Activated naive CD4-positive, alpha-beta T cell treated with anti-CD3 and anti-CD28 coated beads, Interleukin-2, amount 10 ng/mL, durations not matched to agents 7 days and 5 days (primary cell): ENCODE results near the gene CLEC4M.
A peak's percentile ranks its signal among the peaks of the same experiment; 100 is the strongest.
"Not testable (repeated sequence)": the region's sequence is repeated elsewhere in the genome, so short reads cannot be mapped to it uniquely, and the experiment has no call there.

ENCODE experiments used
- CTCF ChIA-PET: fragments of 350-600 bp; sonication (Branson Sonifier 250); formaldehyde crosslinking; loops from one replicate; lab custom pipeline; 2021; ENCODE audit warnings: antibody characterized with exemption; lab: Charles Lee
- DNase-seq: peaks from one replicate; pipeline ENCODE4 v3.0.0-alpha.2; 2020
- H3K27ac Mint-ChIP-seq: one replicate; pipeline ENCODE4 v1.8.0; 2021; ENCODE audit warnings: mild to moderate bottlenecking, moderate library complexity, mixed read lengths
- H3K27me3 Mint-ChIP-seq: one replicate; pipeline ENCODE4 v1.8.0; 2021; ENCODE audit warnings: mild to moderate bottlenecking, mixed read lengths
- H3K36me3 Mint-ChIP-seq: one replicate; pipeline ENCODE4 v1.8.0; 2021; ENCODE audit warnings: mixed read lengths
- H3K4me1 Mint-ChIP-seq: one replicate; pipeline ENCODE4 v1.8.0; 2021; ENCODE audit warnings: mixed read lengths
- H3K4me3 Mint-ChIP-seq: one replicate; pipeline ENCODE4 v1.8.0; 2021; ENCODE audit warnings: mild to moderate bottlenecking, moderate library complexity, mixed read lengths
- H3K9me3 Mint-ChIP-seq: one replicate; pipeline ENCODE4 v1.8.0; 2021; ENCODE audit warnings: mixed read lengths

CLEC4M gene

DNA sequence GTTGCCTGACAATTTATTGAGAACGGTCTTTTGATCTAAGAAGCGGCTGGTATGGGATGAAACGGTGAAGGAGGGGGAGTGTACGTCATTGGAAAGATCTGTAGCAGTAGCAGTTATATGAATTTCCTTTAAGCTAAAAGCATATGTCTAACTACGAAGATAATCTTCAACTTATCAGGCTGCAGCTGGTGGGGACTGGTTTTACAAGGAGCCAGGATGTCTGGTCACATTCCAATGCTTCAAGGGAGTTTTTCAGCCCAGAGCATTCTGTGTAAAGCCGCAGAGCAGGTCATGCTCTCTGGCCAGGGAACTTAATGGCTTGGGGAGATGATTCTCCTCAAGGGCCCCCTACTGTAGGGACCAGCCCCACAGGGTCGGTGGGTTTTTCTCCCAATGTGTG, 29.2 kb downstream of the CLEC4M start:
- CTCF ChIA-PET, result interaction anchor here (1.6 kb wide), 1 partner anchor 111 kb away, joined by 4 read pairs; the partner anchor contains the start of gene TRAPPC5
- no peaks in the 10 kb centered on the region for H3K36me3 Mint-ChIP-seq
- no peak for DNase-seq
- H3K9me3 Mint-ChIP-seq, result no peaks in the 10 kb centered on the region
- H3K27me3 Mint-ChIP-seq, result peaks cover 42% of the 10 kb centered on the region
- peaks cover 3% of the 10 kb centered on the region for H3K4me1 Mint-ChIP-seq
- no peak overlapping the region for H3K4me3 Mint-ChIP-seq
- no peak overlapping the region for H3K27ac Mint-ChIP-seq

GRCh38 chr19:7792701-7793100, 29.7 kb downstream of the CLEC4M start:
- CTCF ChIA-PET, result interaction anchor here (1.6 kb wide), 1 partner anchor 112 kb away, joined by 4 read pairs; the partner anchor contains the start of gene TRAPPC5
- H3K27me3 Mint-ChIP-seq, result peaks cover 42% of the 10 kb centered on the region
- H3K36me3 Mint-ChIP-seq, DNase-seq, H3K4me1 Mint-ChIP-seq, H3K4me3 Mint-ChIP-seq, H3K9me3 Mint-ChIP-seq, H3K27ac Mint-ChIP-seq: not testable (repeated sequence)

DNA sequence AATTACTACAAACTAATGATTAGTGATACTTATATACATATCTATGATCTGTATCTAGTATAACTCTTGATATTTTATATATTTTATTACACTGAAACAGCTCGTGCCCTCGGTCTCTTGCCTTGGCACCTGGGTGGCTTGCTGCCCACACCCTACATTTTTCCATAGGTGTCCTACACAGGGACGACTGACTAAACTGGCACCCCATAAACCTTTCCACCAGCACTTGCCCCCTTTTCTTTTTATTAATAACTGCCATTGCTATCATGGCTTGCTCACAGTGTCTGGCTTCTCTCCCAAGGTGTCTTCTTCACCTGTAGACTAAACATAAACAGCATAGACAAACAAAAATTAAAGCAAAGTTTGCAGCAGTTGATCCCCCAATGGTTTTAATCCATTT, 30.4 kb downstream of the CLEC4M start:
- no peak for DNase-seq

DNA sequence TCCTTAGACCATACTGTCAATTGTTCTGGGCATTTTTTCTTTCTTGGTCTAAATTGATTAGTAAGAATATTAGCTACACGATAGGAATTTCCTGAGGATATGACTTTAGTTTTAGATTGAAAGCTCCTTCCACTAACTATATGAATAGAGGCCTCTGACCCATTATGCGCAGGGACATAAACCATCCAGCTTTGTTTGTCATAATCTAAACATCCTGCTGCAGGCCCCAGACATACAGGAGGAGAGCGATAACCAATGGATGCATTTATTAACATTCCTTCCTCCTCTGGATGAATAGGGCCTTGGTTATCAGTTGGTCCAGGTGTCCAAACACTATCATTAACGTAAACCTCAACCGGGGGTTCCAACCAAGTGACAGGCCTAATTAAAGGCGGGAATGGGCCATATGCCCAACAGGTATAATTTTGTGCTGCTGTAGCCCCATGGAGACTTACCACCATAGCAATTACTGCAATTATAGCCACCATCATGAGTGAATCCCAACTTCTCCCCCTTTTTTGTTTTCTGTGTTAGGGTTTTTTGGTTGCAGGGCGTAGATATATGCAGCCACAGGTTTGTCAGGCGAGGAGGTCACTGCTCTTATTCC, 32.6 kb downstream of the CLEC4M start:
- H3K36me3 Mint-ChIP-seq, result no peaks in the 10 kb centered on the region
- H3K9me3 Mint-ChIP-seq, result no peaks in the 10 kb centered on the region
- CTCF ChIA-PET, result interaction anchor here (0.7 to 1.0 kb wide), 2 partner anchors 115 to 583 kb away, joined by 3 read pairs; partner anchors contain the start of gene TRAPPC5
- DNase-seq, result no peak
- H3K27ac Mint-ChIP-seq, result no peak overlapping the region
- H3K4me1 Mint-ChIP-seq, result peaks cover 5% of the 10 kb centered on the region
- H3K27me3 Mint-ChIP-seq, result peaks cover 27% of the 10 kb centered on the region
- H3K4me3 Mint-ChIP-seq, result no peak overlapping the region

More for the DNA sequence above, 30.4 kb downstream of the CLEC4M start:
- CTCF ChIA-PET, result interaction anchor here (1.6 kb wide), 1 partner anchor 113 kb away, joined by 4 read pairs; the partner anchor contains the start of gene TRAPPC5
- H3K36me3 Mint-ChIP-seq, result no peaks in the 10 kb centered on the region
- H3K4me3 Mint-ChIP-seq, result no peak overlapping the region
- peaks cover 38% of the 10 kb centered on the region for H3K27me3 Mint-ChIP-seq
- no peaks in the 10 kb centered on the region for H3K9me3 Mint-ChIP-seq
- H3K27ac Mint-ChIP-seq, result no peak overlapping the region
- peaks cover 3% of the 10 kb centered on the region for H3K4me1 Mint-ChIP-seq

GRCh38 chr19:7799640-7800355, 36.8 kb downstream of the CLEC4M start:
- H3K27me3 Mint-ChIP-seq, result peaks cover 42% of the 10 kb centered on the region
- CTCF ChIA-PET, result interaction anchor here (0.7 to 4.1 kb wide), 14 partner anchors 8 to 698 kb away, joined by 3 to 33 read pairs (median 3); partner anchors contain the start of genes MCEMP1, RETN and TRAPPC5
- H3K27ac Mint-ChIP-seq, result no peak overlapping the region

GRCh38 chr19:7801020-7801570, 38.1 kb downstream of the CLEC4M start:
- no peak overlapping the region for H3K27ac Mint-ChIP-seq
- no peak for DNase-seq

More at GRCh38 chr19:7799640-7800355, 36.8 kb downstream of the CLEC4M start:
- Mint-ChIP-seq H3K9me3 (peaks cover 7% of the 10 kb centered on the region), H3K4me1 (peaks cover 5% of the 10 kb centered on the region), H3K4me3 (no peak overlapping the region), H3K36me3 (no peaks in the 10 kb centered on the region)
- peak; percentile 70 for DNase-seq

GRCh38 chr19:7806234-7806633, 43.2 kb downstream of the CLEC4M start:
- Mint-ChIP-seq H3K27me3 (peaks cover 42% of the 10 kb centered on the region), H3K4me3 (no peak overlapping the region), H3K4me1 (peaks cover 20% of the 10 kb centered on the region), H3K36me3 (peaks cover 3% of the 10 kb centered on the region), H3K27ac (no peak overlapping the region), H3K9me3 (peaks cover 24% of the 10 kb centered on the region)
- CTCF ChIA-PET, result interaction anchor here (0.9 to 1.7 kb wide), 2 partner anchors 125 to 128 kb away, joined by 5 read pairs; partner anchors contain the start of gene TRAPPC5
- no peak for DNase-seq

More at GRCh38 chr19:7801020-7801570, 38.1 kb downstream of the CLEC4M start:
- CTCF ChIA-PET, result interaction anchor here (0.6 to 4.1 kb wide), 4 partner anchors 120 to 631 kb away, joined by 3 to 33 read pairs (median 17); partner anchors contain the start of gene TRAPPC5
- Mint-ChIP-seq H3K4me3 (no peak overlapping the region), H3K36me3 (no peaks in the 10 kb centered on the region), H3K4me1 (peaks cover 7% of the 10 kb centered on the region), H3K9me3 (peaks cover 7% of the 10 kb centered on the region), H3K27me3 (peaks cover 53% of the 10 kb centered on the region)

DNA sequence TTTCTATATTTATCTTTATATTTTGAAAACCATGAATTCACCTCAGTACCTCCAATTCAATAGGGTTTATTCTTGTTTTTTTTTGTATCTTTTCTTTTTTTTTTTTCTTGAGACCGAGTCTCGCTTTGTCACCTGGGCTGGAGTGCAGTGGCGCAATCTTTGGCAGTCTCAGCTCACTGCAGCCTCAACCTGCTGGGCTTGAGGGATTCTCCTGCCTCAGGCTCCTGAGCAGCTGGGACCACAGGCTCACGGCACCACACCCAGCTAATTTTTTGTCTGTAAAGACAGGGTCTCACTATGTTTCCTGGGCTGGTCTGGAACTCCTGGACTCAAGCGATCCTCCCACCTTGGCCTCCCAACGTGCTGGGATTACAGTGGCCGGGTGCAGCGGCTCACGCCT, 43.8 kb downstream of the CLEC4M start:
- peaks cover 40% of the 10 kb centered on the region for H3K27me3 Mint-ChIP-seq
- H3K4me1 Mint-ChIP-seq, result peaks cover 20% of the 10 kb centered on the region
- peaks cover 6% of the 10 kb centered on the region for H3K36me3 Mint-ChIP-seq
- no peak overlapping the region for H3K4me3 Mint-ChIP-seq
- CTCF ChIA-PET, result interaction anchor here (0.6 to 1.7 kb wide), 2 partner anchors 129 to 238 kb away, joined by 3 to 5 read pairs; no protein-coding TSS in a partner anchor
- peaks cover 30% of the 10 kb centered on the region for H3K9me3 Mint-ChIP-seq
- H3K27ac Mint-ChIP-seq, result no peak overlapping the region
- no peak for DNase-seq

GRCh38 chr19:7808108-7808507, 45.1 kb downstream of the CLEC4M start:
- Mint-ChIP-seq H3K4me1 (peaks cover 20% of the 10 kb centered on the region), H3K9me3 (peaks cover 29% of the 10 kb centered on the region), H3K27ac (peak overlapping the region; percentile 73), H3K36me3 (peaks cover 7% of the 10 kb centered on the region), H3K27me3 (peaks cover 47% of the 10 kb centered on the region), H3K4me3 (no peak overlapping the region)
- no peak for DNase-seq
- CTCF ChIA-PET, result no interaction called here

DNA sequence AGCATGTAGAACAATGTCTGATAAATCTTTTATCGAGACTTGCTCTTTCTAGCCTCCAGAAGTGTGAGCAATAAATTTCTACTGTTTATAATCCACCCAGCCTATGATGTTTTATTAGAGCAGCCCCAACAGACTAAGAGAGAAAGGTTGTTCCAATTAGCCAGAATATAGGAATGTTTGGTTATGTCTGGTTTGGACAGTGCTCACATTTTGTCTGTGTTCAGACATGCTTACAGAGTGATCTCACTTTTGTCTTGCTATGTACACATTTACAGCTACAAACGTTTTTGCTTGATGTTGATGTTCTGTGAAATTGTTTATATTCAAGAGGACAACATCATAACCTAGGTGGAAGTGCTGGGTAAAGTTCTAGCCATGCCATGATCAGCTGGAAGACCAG, 48.9 kb downstream of the CLEC4M start:
- peaks cover 44% of the 10 kb centered on the region for H3K9me3 Mint-ChIP-seq
- H3K4me1 Mint-ChIP-seq, result peaks cover 47% of the 10 kb centered on the region
- peaks cover 16% of the 10 kb centered on the region for H3K36me3 Mint-ChIP-seq
- DNase-seq, result no peak
- CTCF ChIA-PET, result no interaction called here
- no peak overlapping the region for H3K4me3 Mint-ChIP-seq
- H3K27ac Mint-ChIP-seq, result no peak overlapping the region
- peaks cover 29% of the 10 kb centered on the region for H3K27me3 Mint-ChIP-seq

DNA sequence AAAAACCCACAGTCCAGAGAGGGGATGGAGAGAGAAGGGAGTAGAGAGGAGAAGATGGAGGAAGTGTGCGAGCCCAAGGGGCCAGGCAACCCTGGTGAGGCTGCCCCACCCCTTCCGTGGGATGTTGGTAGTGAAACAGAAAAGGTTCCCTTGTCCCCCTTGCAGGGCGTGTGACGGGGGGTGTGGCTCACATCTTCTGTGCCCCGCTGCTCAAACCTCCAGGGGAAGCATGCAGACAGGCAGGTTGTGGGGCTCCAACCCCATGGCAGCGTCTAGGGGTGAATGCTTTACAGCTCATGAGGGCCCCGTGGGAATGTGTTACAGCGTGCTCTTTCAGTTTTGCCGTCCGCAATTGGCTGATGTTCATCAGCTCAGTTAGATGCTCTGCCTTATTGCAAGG, 52.3 kb downstream of the CLEC4M start:
- Mint-ChIP-seq H3K4me1 (peaks cover 30% of the 10 kb centered on the region), H3K27me3 (peaks cover 51% of the 10 kb centered on the region), H3K36me3 (peaks cover 15% of the 10 kb centered on the region), H3K9me3 (peaks cover 46% of the 10 kb centered on the region), H3K27ac (peak overlapping the region; percentile 81), H3K4me3 (peak overlapping the region; percentile 21)
- CTCF ChIA-PET, result no interaction called here
- DNase-seq, result peak; percentile 65

DNA sequence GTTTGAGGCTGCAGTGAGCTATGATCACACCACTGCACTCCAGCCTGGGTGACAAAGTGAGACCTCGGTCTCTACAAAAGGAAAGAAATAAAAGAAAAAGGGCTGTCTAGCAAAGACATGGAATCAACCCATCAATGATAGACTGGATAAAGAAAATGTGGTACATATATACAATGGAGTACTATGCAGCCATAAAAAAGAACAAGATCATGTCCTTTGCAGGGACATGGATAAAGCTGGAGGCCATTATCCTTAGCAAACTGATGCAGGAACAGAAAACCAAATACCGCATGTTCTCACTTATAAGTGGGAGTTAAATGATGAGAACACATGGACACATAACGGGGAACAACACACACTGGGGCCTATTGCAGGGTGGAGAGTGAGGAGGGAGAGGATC, 53.0 kb downstream of the CLEC4M start:
- H3K4me3 Mint-ChIP-seq, H3K27ac Mint-ChIP-seq, DNase-seq, CTCF ChIA-PET: not testable (repeated sequence)
- Mint-ChIP-seq H3K4me1 (peaks cover 30% of the 10 kb centered on the region), H3K36me3 (peaks cover 14% of the 10 kb centered on the region), H3K27me3 (peaks cover 57% of the 10 kb centered on the region), H3K9me3 (peaks cover 38% of the 10 kb centered on the region)

DNA sequence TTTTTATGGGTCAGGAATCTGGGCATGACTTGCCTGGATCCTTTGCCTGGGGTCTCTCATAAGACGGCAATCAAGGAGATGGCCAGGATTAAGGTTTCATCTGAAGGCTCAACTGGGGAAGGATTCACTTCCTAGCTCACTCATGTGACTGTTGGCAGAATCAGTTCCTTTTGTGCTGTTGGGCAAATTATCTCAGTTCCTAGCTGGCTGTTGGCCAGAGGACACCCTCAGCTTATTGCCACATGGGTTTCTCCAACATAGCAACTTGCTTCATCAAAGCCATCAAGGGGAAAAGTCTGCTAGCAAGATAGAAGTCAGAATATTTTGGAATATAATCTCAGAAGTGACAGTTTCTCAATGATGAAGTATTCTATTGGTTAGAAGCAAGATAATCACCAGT, 54.8 kb downstream of the CLEC4M start:
- no peak overlapping the region for H3K27ac Mint-ChIP-seq
- H3K9me3 Mint-ChIP-seq, result peaks cover 26% of the 10 kb centered on the region
- DNase-seq, result no peak
- peaks cover 9% of the 10 kb centered on the region for H3K36me3 Mint-ChIP-seq
- CTCF ChIA-PET, result interaction anchor here (1.1 kb wide), 1 partner anchor 85 kb away, joined by 3 read pairs; no protein-coding TSS in a partner anchor
- H3K4me1 Mint-ChIP-seq, result peaks cover 30% of the 10 kb centered on the region
- no peak overlapping the region for H3K4me3 Mint-ChIP-seq
- peaks cover 64% of the 10 kb centered on the region for H3K27me3 Mint-ChIP-seq

GRCh38 chr19:7818806-7819205, 55.8 kb downstream of the CLEC4M start:
- peaks cover 28% of the 10 kb centered on the region for H3K4me1 Mint-ChIP-seq
- peaks cover 69% of the 10 kb centered on the region for H3K27me3 Mint-ChIP-seq
- no peak overlapping the region for H3K27ac Mint-ChIP-seq
- peaks cover 8% of the 10 kb centered on the region for H3K36me3 Mint-ChIP-seq
- no peak overlapping the region for H3K4me3 Mint-ChIP-seq
- CTCF ChIA-PET, result interaction anchor here (1.1 kb wide), 1 partner anchor 84 kb away, joined by 3 read pairs; no protein-coding TSS in a partner anchor
- no peak for DNase-seq
- peaks cover 23% of the 10 kb centered on the region for H3K9me3 Mint-ChIP-seq
